GM21515 (cell line): Measurements from ENCODE around the gene SPRED3.
"Not testable (repeated sequence)": the region's sequence is repeated elsewhere in the genome, so short reads cannot be mapped to it uniquely, and the experiment has no call there.

ENCODE experiments used
- ATAC-seq: cut with Tn5 transposase; IDR thresholded peaks from one replicate; pipeline ENCODE4 v1.9.1; 2021; ENCODE audit not compliant: unreplicated experiment

The SPRED3 gene

DNA sequence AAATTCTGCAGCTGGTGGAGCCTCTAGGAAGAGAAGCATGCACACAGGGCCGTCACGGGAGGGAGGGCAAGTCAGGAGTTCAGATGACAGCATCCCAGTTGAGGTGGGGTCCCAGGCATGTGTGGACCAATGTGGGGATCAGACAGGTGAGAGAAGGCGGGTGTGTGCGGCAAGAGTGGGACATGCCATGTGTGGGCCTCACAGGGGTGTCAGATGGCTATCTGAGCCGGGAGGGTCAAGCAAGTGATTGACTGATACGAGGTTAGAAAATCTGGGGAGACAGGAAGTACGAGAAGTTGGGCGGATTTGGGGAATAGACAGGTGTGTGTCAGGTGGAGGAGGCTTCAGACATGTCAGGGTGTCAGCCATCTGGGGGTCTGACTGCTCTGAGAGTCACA, 28.6 kb downstream of the SPRED3 start:
- no peak for ATAC-seq

DNA sequence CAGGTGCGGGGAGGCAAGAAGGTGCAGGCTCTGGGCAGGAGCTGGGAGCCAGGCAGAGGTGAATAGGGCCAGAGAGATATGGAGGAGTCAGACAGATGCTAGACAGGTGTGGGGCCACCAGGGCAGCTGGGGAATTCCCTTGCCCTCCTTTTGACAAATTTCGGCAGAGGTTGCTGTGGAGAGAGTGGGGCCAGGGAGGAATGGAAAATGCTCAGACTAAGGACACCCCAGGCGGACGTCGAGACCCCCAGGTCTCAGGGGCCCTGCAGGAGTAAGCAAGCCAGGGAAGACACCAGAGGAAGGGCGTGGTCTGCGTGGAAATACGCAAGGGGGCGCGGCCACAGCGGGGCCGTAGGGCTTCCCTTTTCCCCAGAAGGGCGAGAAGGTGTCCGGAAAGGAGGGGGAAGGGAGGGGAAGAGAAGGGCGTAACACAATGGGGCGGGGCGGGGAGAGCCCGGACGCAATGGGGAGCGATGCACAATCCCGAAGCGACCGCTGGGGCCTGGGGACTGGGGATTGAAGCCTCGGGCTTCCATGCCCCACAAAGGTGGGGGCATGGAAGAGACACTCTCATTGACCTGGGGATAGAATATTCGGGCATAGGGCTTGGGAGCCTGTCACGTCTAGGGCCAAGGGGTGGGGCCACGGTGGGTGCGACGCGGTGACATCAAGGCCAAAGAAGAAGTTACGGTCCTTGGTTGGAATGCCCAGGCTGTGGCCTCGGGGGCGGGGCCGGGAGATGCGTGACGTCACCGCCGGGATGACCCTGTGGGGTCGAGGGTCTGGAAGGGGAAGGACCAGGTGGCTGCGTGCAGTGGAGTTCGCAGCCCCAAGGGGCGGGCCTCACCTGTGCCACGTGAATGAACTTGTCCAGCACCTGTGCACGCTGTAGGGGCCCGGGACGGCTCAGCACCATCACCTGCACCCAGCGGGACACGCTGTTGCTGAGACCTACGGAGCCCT, 29.3 kb downstream of the SPRED3 start:
- no peak for ATAC-seq

DNA sequence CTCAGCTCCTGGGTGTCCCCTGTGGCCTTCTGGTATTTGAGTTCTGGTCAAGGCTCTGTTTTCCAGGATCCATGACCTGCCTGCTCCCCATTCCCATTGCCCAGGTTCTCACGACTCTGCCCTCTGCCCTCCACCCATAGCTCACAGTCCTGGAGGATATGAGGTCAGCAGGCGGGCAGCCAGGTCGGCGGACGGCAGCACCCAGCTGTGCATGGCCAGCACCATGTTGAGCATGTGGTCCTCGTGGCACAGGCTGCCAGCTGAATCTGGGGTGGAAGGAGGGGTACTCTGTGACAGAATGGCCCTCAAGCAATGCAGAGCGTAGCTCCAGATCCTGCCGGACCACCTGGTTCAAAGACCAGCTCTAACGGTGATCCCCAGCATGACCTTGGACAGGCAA, 32.4 kb downstream of the SPRED3 start:
- ATAC-seq: no peak

DNA sequence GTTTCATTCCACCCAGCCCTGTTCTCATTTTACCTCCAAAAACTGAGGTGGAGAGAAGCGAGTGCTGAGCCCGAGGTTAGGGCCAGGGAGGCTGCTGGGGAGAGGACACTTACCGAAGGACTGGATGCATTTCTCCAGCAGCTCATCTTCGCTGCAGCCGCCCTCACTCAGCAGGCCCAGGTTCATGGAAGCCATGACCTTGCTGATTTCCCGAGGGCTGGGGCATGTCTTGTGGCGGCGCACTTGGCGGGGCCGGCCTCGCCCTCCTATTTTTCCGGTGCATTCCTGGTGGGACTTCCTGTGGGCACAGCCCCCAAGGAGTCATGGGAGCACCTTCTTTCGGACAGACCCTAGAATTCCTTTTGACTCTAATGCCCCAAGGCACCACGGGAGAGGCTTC, 33.4 kb downstream of the SPRED3 start:
- ATAC-seq: no peak

DNA sequence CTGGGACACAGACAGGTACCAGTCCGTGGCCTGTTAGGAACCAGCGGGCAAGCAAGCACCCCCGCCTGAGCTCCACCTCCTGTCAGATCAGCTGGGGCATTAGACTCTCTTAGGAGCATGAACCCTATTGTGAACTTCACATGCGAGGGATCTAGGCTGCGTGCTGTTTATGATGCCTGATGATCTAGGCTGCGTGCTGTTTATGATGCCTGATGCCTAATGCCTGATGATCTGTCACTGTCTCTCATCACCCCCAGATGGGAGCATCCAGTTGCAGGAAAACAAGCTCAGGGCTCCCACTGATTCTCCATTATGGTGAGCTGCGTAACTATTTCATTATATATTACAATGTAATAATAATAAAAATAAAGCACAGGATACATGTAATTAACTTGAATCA, 33.9 kb downstream of the SPRED3 start:
- ATAC-seq: no peak

DNA sequence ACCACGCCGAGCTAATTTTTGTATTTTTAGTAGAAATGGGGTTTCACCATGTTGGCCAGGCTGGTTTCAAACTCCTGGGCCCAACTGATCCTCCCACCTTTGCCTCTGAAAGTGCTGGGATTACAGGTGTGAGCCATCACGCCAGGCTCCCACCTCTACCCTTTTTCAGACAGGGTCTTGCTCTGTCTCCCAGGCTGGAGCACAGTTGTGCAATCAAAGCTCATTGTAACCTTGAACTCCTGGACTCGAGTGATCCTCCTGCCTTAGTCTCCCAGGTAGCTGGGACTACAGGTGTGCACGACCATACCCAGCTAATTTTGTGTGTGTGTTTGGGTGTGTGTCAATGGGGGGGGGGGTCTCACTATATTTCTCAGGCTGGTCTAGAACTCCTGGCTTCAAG, 35.8 kb downstream of the SPRED3 start:
- ATAC-seq: no peak

DNA sequence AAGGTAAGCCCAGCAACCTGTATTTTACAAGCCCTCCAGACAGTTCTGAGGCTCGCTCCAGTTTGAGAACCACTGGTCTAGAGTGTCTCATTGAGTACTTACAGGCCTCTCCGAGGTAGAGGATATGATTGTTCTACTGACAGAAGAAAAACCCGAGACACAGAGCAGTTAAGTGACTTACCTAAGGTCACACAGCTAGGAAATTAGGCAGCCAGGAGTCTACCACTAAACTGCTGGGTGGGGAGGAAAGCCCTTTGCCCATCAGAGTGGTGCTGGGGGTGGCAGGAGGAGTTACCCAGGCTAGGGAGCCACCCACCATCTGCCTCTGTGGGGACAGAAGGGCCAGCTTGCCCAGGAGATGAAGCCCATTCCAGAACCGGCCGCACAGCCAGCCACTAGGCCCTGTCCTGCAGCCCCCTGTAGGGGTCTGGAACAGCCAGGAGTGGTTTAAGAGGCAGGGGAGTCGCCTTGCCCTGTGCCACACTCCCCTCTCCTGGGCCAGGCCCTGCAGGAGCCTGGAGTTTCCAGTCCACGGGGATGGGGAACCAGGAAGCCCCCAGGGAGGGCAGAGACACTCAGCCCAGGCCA, 36.8 kb downstream of the SPRED3 start:
- no peak for ATAC-seq

DNA sequence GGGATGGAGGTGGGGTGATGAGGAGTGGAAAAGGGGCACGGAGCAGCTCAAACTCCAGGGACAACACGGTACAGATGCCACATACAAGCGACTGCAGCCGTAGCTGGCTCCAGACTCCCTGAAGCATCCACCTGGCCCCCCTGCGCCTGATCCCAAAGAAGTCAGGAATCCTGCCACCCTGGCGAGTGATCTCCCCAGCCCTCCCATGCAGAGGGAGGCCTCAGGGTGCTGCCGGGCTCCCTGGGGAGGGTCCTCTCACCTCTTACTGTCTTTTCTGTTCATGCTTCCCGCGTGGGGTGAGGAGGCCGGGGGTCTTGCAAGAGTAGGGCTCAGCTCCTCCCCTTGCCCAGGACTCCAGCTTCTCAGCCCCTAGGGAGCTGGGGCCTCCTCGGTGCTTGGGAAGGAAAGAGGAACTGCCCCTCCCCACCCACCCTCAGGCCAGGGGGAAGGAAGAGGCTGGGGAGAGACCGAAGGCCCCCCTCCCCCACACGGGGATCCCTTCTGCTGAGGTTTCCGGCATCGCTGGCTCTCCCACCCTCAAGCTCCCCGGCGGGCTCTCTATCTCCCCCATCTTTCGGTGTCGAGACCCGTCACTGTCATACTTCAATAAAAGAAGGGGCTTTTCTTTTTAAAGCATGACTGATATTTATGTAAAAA, 37.4 kb downstream of the SPRED3 start, which contains the start of gene RASGRP4:
Gene RASGRP4 (minus strand): TSS at position 410 of the 657 bp plus-strand sequence. CDS start 128 bp downstream, at position 282.
- ATAC-seq: no peak

DNA sequence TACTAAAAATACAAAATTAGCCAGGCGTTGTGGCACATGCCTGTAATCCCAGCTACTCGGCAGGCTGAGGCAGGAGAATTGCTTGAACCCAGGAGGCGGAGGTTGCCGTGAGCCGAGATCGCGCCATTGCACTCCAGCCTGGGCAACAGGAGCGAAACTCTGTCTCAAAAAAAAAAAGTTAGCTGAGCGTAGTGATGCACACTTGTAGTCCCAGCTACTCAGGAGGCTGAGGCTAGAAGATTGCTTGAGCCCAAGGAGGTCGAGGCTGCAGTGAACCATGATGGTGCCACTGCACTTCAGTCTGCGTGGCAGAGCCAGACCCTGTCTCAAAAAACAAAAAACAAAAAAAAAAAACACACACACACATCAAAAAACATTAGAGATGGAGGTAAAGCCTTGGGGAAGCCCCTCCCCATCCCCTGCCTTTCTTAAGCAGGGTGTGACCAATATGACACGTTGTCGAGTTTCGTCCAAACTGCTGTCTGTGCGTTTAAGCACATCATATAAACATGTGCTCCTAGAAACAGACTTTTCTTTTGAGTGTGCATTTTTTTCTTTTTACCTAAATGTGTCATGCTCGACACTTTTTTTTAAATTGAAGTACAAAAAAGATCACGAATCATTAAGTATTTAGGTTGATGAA, 38.7 kb downstream of the SPRED3 start:
- ATAC-seq: not testable (repeated sequence)

DNA sequence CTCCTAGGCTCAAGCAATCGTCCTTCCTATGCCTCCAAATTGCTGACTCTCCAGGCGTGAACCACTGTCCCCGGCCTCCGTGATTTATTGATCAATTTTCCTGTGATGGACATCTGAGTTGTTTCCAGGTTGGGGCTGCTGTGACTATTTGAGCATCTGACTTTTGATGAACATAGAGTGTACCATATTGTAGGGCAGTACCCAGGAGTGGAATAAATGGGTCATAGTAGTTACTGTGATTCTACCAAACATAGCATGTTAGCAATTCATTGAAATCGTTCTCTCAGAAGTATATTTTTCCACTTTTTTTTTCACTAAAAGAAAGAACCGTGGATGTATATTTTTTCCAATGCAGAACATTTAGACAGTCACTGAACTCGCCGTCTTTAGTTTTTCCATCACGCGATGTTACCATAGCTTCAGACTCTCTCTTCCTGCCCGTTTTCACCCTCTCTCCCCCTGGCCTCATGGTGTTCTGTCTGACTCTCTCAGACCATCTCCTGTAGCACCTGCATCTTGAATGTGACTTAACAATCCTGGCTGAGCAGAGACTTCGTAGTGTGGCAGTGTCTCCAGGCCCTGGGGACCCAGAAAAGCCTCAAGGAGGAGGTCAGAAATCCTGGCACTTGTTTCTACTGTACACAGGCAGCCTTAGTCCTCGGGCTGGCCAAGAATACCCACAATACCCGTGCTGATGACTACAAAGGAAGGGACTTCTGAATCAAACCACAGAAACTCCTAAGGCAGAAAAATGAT, 40.7 kb downstream of the SPRED3 start:
- no peak for ATAC-seq

DNA sequence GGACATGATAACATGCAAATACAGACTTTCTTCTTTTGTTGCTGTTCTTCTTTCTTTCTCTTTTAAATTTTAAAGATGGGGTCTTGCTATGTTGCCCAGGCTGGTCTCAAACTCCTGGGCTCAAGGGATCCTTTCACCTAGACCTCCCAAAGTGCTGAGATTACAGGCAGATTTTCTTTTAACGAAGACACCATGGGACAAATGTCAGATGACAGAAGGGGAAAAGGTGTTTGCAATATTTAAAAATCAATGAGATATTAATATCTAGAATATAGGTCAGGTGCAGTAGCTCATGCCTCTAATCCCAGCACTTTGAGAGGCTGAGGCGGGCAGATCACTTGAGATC, 41.3 kb downstream of the SPRED3 start:
- no peak for ATAC-seq

DNA sequence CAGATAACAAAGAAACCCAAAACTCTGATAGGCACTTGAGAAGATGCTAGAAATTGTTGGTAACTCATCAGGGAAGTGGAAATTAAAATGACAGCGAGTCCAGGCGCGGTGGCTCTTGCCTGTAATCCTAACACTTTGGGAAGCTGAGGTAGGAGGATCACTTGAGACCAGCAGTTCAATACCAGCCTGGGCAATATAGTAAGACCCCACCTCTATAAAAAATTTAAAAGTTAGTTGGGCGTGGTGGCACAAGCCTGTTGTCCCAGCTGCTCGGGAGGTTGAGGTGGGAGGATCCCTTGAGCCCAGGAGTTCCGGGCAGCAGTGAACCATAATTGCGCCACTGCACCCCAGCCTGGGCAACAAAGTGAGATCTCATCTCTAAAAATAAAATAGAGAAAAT, 42.4 kb downstream of the SPRED3 start:
- ATAC-seq: no peak

DNA sequence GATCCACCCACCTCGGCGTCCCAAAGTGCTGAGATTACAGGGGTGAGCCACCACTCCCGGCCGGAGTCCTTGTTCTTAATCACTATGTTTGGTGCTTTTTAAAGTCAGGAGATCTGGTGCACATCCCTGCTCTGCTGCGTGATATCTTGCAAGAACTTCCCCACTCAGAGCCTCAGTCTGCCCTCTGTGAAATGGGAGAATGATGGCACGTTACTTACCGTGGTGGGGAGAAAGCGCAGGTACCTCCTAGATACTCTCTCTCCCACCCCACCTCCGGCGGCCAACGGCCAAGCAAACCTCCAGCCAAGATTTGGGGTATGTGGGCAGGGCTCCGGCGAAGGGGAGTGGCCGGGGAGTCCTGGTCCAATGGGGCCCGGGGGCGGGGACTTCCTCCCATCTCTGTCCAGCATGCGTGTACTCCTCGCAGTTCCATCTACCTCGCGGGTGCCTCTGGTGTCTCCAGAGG, 44.8 kb downstream of the SPRED3 start, which contains the start of gene RYR1:
Gene RYR1 (plus strand): TSS at position 424 of the 466 bp plus-strand sequence. CDS start 139 bp downstream, outside the sequence.
- no peak for ATAC-seq

DNA sequence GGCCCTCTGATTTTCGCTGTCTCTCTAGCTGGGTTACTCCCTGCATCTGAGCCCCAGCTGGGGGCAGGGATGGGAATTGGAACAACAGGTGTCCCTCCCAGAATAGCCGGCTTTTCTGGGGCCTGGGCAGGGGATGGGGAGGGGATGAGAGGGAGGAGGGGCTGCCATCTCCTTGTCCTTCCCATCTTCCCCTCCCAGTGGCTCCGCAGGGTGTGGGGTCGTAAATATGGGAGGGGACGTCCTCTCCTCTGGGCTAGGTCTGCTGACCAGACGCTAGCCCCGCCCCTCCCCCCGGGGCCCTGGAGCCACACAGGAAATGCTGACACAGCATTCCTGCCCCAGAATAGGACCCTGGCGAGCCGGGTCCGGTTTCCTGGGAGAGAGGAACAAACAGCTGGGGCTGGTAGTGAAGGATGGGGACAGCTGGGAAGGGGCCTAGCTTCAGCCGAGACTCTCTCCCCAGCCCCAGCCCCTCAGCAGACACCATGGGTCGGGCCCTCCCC, 46.1 kb downstream of the SPRED3 start:
- no peak for ATAC-seq

DNA sequence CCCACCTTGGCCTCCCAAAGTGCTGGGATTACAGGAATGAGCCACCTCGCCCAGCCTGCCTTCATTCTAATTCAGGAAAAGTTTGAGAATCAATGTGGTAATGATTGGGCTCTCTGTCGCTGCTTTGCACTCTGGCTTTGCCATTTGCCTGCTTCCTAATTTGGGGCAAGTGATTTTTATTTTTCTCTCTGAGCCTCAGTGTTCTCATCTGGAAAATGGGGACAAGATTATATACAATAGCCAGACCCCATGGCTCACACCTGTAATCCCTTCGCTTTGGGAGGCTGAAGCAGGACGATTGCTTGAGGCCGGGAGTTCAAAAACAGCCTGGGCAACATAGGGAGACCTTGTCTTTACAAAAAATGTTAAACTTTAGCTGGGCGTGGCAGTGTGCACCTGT, 48.8 kb downstream of the SPRED3 start:
- ATAC-seq: no peak

DNA sequence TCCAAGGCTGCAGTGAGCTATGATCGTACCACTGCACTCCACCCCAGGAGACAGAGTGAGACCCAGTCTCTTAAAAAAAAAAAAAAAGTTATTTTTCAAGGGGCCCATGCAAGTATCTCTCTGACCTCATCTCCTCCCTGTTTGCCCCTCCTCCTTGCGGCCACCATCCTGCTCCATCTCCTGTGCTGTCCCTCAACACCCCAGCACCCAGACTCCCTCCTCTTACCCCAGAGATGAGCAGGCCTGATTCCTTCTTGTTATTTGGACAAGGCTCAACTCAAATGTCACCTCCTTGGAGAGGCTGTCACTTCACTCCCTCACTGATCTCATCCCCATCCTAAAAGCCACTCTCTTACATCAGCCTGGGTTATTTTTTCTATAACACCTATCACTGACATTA, 49.4 kb downstream of the SPRED3 start:
- ATAC-seq: no peak

DNA sequence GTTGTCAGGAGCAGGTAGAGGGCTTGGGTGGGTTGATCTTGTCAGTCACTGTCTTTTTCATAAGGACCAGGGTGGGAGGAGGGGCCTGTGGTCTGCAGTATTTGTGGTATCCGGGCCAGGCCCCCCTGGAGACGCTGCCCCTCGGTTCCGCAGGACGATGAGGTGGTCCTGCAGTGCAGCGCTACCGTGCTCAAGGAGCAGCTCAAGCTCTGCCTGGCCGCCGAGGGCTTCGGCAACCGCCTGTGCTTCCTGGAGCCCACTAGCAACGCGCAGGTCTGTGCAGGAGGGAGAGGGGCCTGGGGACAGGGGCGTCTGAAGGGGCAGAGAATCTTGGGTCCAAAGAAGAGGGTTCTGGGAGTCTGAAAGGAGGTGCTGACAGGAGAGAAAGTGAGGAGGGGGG, 52.1 kb downstream of the SPRED3 start:
- ATAC-seq: no peak

DNA sequence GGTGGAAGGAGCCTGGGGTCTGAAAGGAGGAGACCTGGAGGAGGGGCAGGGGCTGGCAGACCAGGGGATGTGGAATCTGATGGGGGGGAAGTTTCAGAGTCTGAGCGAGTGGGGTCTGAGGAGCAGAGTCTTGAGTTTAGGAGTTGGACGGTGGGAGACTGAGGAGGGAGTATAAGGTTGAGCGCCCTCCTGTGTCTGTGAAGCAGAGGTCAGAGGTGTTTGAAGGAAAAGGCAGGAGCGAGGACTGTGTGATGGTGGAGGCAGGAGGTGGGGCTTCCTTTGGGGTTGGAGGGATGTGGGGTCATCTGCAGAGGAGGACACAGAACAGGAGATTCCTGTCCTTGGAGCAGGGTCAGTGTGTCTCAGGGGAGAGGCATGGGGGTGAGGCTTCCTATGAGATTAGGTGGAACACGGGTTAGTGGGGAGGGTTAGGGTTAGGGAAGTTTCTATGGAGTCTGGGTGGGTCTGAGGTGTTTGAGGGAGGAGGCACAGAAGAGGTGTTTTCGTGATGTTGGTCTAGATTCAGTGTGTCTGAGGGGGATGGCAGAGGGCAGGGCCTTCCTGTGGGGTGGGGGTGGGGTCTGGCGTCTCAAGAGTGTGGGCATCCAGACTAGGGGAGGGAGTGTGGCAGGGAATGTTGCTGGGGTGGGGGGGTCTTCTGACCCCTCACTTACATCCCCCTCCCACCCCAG, 53.3 kb downstream of the SPRED3 start:
- ATAC-seq: no peak

DNA sequence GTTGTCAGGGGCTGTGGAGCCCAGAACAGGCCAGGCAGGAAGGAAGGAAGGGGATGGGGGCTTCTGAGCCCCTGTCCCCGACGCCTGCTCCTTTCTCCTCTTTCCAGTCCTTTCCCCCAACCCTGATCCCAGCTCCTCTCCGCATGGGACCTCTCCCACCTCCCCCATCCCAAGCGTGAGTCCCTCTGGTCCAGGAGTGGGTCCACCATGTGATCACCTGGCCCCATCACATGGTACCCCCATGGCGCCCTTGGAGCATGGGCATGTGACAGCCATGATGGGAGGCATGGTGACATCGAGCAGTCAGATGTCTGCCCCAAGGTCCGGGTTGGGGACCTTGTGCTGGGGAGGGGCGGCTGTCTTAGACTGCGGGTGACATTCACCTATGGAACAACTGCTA, 54.2 kb downstream of the SPRED3 start:
- no peak for ATAC-seq
